Tibial nerve (tissue), 4 donors: Measurements from ENCODE around the gene PDZRN3.

Experiments used
- EP300 ChIP-seq, 2 donors: sonication (generic); formaldehyde crosslinking; IDR thresholded peaks; one replicate each; pipeline ENCODE4 v1.6.1; 2017; ENCODE audit warnings: antibody characterized with exemption in 2 of 2, mild to moderate bottlenecking in 1 of 2
- POLR2A ChIP-seq, 2 donors: fragments of 450-650 bp; IDR thresholded peaks; one replicate each; pipeline ENCODE4 v1.6.1; 2017; ENCODE audit warnings: antibody characterized with exemption in 2 of 2, mild to moderate bottlenecking in 2 of 2, moderate library complexity in 2 of 2
- TF ChIP-seq, protein P1 (sequence below), 5 experiments: fragments of 200-600 bp in 3 of 5; fragments of 450-650 bp in 2 of 5; sonication (generic) in 3 of 5; IDR thresholded peaks; one replicate each; pipeline ENCODE4 v1.5.1; 2016 to 2019; ENCODE audit warnings: antibody characterized with exemption in 5 of 5, mild to moderate bottlenecking in 3 of 5, moderate library complexity in 2 of 5

DNA sequence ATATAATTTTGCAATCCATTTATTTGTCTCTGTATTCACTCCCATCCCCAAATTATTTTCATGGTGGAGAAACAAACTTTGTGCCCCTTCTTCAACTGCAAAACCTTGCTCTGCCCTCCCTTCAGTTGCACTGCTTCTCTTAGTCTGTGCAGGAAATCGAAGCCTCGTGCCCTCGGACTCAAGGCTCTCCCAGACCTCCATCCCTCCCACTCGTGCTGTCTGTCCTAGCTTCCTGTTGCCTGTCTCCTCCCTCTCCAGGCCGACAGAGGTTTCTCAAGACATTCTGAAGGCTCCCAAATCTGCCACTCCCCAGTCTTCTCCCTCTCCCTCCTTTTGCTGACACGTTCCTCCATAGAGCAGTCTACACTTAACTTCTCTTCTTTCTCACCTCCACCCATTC, 177.6 kb downstream of the PDZRN3 start:
- TF ChIP-seq EP300 (IDR thresholded peaks at IDR 0.05), result no peak
- TF ChIP-seq, protein P1, sequence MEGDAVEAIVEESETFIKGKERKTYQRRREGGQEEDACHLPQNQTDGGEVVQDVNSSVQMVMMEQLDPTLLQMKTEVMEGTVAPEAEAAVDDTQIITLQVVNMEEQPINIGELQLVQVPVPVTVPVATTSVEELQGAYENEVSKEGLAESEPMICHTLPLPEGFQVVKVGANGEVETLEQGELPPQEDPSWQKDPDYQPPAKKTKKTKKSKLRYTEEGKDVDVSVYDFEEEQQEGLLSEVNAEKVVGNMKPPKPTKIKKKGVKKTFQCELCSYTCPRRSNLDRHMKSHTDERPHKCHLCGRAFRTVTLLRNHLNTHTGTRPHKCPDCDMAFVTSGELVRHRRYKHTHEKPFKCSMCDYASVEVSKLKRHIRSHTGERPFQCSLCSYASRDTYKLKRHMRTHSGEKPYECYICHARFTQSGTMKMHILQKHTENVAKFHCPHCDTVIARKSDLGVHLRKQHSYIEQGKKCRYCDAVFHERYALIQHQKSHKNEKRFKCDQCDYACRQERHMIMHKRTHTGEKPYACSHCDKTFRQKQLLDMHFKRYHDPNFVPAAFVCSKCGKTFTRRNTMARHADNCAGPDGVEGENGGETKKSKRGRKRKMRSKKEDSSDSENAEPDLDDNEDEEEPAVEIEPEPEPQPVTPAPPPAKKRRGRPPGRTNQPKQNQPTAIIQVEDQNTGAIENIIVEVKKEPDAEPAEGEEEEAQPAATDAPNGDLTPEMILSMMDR (IDR thresholded peaks at IDR 0.05), result no peak
- TF ChIP-seq POLR2A (IDR thresholded peaks at IDR 0.05), result no peak
